ENCODE results near the gene MED8.

Gene MED8

GRCh38 chr1:43363283-43363934 is 26.2 kb downstream of the MED8 start:
- no peak for DNase-seq (ENCODE audit: low read depth in 4 of 4, low spot score in 1 of 4)

DNA sequence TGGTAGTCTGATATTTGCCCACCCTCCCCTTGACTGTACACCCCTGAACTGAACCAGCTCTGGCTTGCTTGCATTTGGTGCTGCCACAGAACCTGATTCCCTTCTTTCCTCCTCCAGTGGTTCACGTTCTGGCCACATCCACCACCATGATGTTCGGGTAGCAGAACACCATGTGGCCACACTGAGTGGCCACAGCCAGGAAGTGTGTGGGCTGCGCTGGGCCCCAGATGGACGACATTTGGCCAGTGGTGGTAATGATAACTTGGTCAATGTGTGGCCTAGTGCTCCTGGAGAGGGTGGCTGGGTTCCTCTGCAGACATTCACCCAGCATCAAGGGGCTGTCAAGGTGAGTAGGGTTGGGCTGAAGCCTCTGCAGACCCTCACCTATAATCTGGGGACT is 29.0 kb downstream of the MED8 start:
- DNase-seq (ENCODE audit: low read depth in 4 of 4, low spot score in 1 of 4): no peak

- no peak for DNase-seq (ENCODE audit: low read depth in 4 of 4, low spot score in 1 of 4)
Measured at GRCh38 chr1:43359696-43360095, 29.9 kb downstream of the MED8 start.

DNA sequence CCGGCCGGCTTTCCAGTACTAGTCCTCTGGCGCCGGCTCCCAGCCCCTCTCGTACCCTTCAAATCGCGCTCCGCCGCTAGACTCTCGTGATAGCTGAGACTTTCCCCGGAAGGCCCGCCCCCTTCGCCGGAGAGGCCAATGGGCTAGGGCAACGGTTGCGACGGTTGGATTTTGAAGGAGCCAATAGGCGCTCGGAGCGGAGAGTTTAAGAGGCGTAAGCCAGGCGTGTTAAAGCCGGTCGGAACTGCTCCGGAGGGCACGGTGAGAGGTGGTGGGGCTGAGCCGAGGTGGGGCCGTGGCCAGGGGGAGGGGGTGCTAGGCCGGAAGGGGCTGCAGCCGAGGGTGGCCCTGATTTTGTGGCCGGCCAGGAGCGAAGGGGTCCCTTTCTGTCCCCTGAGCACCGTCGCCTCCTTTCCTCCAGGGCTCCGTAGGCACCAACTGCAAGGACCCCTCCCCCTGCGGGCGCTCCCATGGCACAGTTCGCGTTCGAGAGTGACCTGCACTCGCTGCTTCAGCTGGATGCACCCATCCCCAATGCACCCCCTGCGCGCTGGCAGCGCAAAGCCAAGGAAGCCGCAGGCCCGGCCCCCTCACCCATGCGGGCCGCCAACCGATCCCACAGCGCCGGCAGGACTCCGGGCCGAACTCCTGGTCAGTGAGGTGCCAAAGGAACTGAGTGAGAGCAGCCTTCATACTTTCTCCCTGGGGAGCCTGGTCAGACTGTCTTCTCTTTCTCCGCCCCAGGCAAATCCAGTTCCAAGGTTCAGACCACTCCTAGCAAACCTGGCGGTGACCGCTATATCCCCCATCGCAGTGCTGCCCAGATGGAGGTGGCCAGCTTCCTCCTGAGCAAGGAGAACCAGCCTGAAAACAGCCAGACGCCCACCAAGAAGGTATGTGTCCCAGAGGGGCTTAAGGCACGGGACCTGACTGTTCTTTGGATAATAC is 30.6 kb downstream of the MED8 start, which contains the start of gene CDC20:
TSS of gene CDC20 (plus strand) at position 236 of the 948 bp plus-strand sequence. CDS start at position 471, 235 bp downstream.
- DNase-seq (ENCODE audit: low read depth in 4 of 4, low spot score in 1 of 4): peak; percentile 95 to 99 (median 98)

- no peak for DNase-seq (ENCODE audit: low read depth in 4 of 4, low spot score in 1 of 4)
Measured at GRCh38 chr1:43358121-43358745, 31.4 kb downstream of the MED8 start.

DNA sequence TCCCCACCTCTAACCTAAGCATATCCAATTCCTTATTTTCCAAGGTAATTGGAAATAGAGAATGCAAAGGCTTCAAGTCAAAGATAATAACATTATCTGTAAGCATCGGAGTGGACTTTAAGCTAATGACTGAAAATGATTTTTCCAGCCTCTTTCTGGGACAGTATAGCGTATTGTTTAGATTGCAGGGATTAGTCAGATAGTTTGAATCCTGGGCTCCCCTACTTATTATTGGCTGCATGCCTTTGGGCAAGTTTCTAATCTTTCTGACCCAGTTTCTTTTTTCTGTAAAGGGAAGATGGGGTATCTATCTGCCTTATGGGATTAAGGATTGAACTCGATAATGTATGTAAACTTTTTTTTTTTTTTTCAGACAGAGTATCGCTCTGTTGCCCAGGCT is 32.3 kb downstream of the MED8 start:
- no peak for DNase-seq (ENCODE audit: low read depth in 4 of 4, low spot score in 1 of 4)

GRCh38 chr1:43354936-43355335 is 34.7 kb downstream of the MED8 start:
- DNase-seq (ENCODE audit: low read depth in 4 of 4, low spot score in 1 of 4): no peak

- DNase-seq (ENCODE audit: low read depth in 4 of 4, low spot score in 1 of 4): no peak
Measured at GRCh38 chr1:43354471-43354870, 35.1 kb downstream of the MED8 start.

- no peak for DNase-seq (ENCODE audit: low read depth in 4 of 4, low spot score in 1 of 4)
Measured at GRCh38 chr1:43352881-43353280, 36.7 kb downstream of the MED8 start.

- no peak for DNase-seq (ENCODE audit: low read depth in 4 of 4, low spot score in 1 of 4)
Measured at GRCh38 chr1:43352351-43352705, 37.3 kb downstream of the MED8 start.

DNA sequence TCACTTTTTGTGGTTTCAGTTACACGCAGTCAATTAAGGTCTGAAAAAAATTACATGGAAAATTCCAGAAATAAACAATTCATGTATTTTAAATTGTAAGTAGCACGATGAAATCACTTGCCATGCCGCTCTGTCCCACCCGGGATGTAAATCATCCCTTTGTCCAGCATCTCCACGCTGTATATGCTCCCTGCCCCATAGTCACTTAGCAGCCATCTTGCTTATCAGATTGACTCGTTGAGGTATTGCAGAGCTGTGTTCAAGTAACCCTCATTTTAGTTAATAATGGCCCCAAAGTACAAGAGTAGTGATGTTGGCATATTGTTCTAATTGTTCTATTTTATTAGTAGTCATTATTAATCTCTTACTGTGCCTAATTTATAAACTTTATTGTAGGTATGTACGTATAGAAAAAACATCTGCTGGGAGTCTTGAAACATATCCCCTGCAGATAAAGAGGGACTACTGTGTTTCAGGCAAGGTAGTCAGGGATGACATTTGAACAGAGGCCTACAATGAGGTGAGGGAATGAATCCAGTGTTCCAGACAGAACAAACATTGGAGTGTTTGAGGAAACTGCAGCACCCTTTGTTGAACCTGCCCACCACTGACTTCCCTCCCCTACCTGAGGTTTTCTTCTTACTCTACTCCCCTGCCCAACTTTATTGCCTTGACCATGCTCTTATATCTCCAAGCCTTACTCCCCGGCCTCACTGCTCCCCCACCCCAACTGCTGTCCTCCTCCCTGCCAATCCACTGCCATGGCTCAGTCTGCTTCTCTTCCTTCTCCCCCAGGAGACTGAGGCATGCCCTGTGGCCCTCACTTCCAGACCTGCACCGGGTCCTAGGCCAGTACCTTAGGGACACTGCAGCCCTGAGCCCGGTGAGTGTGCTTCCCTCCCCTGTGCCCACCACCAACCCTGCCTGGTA is 37.9 kb downstream of the MED8 start:
- DNase-seq (ENCODE audit: low read depth in 4 of 4, low spot score in 1 of 4): no peak

DNA sequence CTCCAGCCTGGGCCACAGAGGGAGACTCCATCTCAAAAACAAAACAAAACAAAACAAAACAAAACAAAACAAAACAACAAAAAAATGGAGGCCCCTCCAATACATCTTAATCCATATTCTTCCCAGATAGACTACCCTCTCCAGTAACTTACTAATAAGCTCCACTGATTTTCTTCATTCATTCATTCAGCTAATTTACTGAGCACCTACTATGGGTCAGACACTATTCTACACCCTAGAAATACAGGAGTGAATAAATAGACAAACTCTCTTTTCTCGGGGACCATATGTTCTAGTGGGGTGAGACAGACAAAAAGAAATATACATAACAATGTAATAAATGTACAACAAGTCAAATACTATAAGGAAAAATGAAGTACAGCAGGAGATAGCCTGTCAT is 38.6 kb downstream of the MED8 start:
- DNase-seq (ENCODE audit: low read depth in 4 of 4, low spot score in 1 of 4): no peak

- no peak for DNase-seq (ENCODE audit: low read depth in 4 of 4, low spot score in 1 of 4)
Measured at GRCh38 chr1:43349594-43350306, 39.9 kb downstream of the MED8 start.

- DNase-seq (ENCODE audit: low read depth in 4 of 4, low spot score in 1 of 4): peak in 1 of 4 experiments; percentile 36
Measured at GRCh38 chr1:43348809-43349593, 40.6 kb downstream of the MED8 start.

DNA sequence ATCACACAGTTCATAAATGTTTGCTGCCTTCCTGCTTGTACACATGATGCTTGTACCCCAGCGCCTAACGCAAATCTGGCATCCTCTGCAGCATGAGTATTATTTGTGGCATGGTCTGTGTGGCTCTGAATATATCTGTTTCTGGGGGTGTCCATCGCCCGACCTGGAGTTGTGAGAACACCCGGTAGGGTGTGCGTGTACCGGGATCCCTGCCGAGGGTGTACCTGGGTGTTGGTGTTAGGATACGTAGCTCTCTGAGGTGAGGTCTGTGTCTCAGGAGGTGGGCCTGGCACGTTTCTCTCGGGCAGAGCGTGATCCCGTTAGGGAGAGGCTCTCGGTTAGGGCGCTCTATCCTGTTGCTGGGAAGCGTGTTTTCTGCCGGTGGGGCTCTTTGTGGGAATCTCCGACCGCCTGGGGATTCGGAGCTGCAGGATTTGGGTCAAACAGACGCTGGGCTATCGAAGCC is 41.2 kb downstream of the MED8 start:
- no peak for DNase-seq (ENCODE audit: low read depth in 4 of 4, low spot score in 1 of 4)

- no peak for DNase-seq (ENCODE audit: low read depth in 4 of 4, low spot score in 1 of 4)
Measured at GRCh38 chr1:43346636-43347035, 43.0 kb downstream of the MED8 start.

DNA sequence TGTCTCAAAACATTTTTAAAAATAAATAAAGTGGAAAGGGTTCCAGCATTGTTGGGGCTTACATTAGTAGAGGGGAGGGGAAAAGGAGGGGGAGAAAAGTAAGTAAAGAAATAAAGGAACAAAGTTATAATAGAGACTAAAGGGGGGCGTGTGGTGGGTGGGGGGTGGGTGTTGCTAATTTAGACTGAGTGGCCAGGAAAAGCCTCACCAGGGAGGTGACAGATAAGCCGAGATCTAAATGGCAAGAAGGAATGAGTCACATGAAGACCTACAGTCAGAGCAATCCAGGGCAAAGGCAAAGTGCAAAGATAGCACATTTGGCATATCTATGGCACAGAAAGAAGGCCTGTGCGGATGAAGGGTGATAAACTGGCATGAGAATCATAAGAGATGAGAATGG is 44.5 kb downstream of the MED8 start:
- no peak for DNase-seq (ENCODE audit: low read depth in 4 of 4, low spot score in 1 of 4)

GRCh38 chr1:43344267-43344850 is 45.2 kb downstream of the MED8 start:
- no peak for DNase-seq (ENCODE audit: low read depth in 4 of 4, low spot score in 1 of 4)

GRCh38 chr1:43340559-43340958 is 49.0 kb downstream of the MED8 start:
- DNase-seq (ENCODE audit: low read depth in 4 of 4, low spot score in 1 of 4): no peak

Data from stimulated activated CD4-positive, alpha-beta T cell treated with anti-CD3 and anti-CD28 coated beads, Interleukin-1b, Interleukin-23, amount 100 ng/mL, for 24 hours (primary cell).